Uterus (tissue), 2 donors: ENCODE measurements around the gene SLIT3.

Experiments used
- CTCF ChIP-seq, 4 experiments: fragments of 200-600 bp in 2 of 4; fragments of 450-650 bp in 2 of 4; sonication (generic) in 2 of 4; IDR thresholded peaks; one replicate each; pipeline ENCODE4 v1.5.1; 2016 to 2019; ENCODE audit warnings: antibody characterized with exemption in 4 of 4, mild to moderate bottlenecking in 2 of 4, moderate library complexity in 1 of 4
- POLR2A ChIP-seq, 2 donors: fragments of 450-650 bp; IDR thresholded peaks; one replicate each; pipeline ENCODE4 v1.6.1; 2016; ENCODE audit warnings: antibody characterized with exemption in 2 of 2, mild to moderate bottlenecking in 1 of 2, moderate library complexity in 1 of 2

GRCh38 chr5:168705321-168705720 is 595.6 kb downstream of the SLIT3 start:
- TF ChIP-seq CTCF (IDR thresholded peaks at IDR 0.05) (no peak), POLR2A (IDR thresholded peaks at IDR 0.05) (no peak)
